HG02943 (cell line): ENCODE data around the gene NRSN1.
"Not testable (repeated sequence)": the region's sequence is repeated elsewhere in the genome, so short reads cannot be mapped to it uniquely, and the experiment has no call there.

ENCODE experiments used
- ATAC-seq: cut with Tn5 transposase; IDR thresholded peaks from one replicate; pipeline ENCODE4 v1.9.1; 2021; ENCODE audit warnings: mild to moderate bottlenecking, low read depth, moderate library complexity; ENCODE audit not compliant: unreplicated experiment

The NRSN1 gene

GRCh38 chr6:24139639-24140038, 13.6 kb downstream of the NRSN1 start:
- no peak for ATAC-seq

- ATAC-seq: no peak
Measured at GRCh38 chr6:24140591-24140990, 14.6 kb downstream of the NRSN1 start.

- ATAC-seq: not testable (repeated sequence)
Measured at GRCh38 chr6:24142733-24143132, 16.7 kb downstream of the NRSN1 start.

GRCh38 chr6:24145690-24146131, 19.7 kb downstream of the NRSN1 start:
- no peak for ATAC-seq

- no peak for ATAC-seq
Measured at GRCh38 chr6:24146871-24147270, 20.9 kb downstream of the NRSN1 start.

GRCh38 chr6:24147511-24148153, 21.6 kb downstream of the NRSN1 start:
- ATAC-seq: no peak

GRCh38 chr6:24148154-24148570, 22.1 kb downstream of the NRSN1 start:
- no peak for ATAC-seq

- no peak for ATAC-seq
Measured at GRCh38 chr6:24148684-24149083, 22.7 kb downstream of the NRSN1 start.

GRCh38 chr6:24149296-24149695, 23.3 kb downstream of the NRSN1 start:
- no peak for ATAC-seq

GRCh38 chr6:24149836-24150235, 23.8 kb downstream of the NRSN1 start:
- ATAC-seq: no peak

GRCh38 chr6:24152014-24152413, 26.0 kb downstream of the NRSN1 start:
- no peak for ATAC-seq

- no peak for ATAC-seq
Measured at GRCh38 chr6:24154121-24154520, 28.1 kb downstream of the NRSN1 start.

- no peak for ATAC-seq
Measured at GRCh38 chr6:24157886-24158285, 31.9 kb downstream of the NRSN1 start.

GRCh38 chr6:24183584-24183983, 57.6 kb downstream of the NRSN1 start:
- no peak for ATAC-seq

- no peak for ATAC-seq
Measured at GRCh38 chr6:24186349-24186748, 60.3 kb downstream of the NRSN1 start.

- ATAC-seq: no peak
Measured at GRCh38 chr6:24187965-24188577, 62.1 kb downstream of the NRSN1 start.

- ATAC-seq: no peak
Measured at GRCh38 chr6:24188578-24189080, 62.6 kb downstream of the NRSN1 start.

- no peak for ATAC-seq
Measured at GRCh38 chr6:24191346-24191745, 65.3 kb downstream of the NRSN1 start.

GRCh38 chr6:24193364-24193763, 67.3 kb downstream of the NRSN1 start:
- ATAC-seq: no peak

- ATAC-seq: no peak
Measured at GRCh38 chr6:24194978-24195700, 69.1 kb downstream of the NRSN1 start.

GRCh38 chr6:24195836-24196597, 70.0 kb downstream of the NRSN1 start:
- no peak for ATAC-seq
